ENCODE results near the gene OPRL1. TPM values are rescaled to one million over a fixed set of nuclear protein-coding genes. Genes with fewer than 3 reads are reported as not detected.

The OPRL1 gene
- total and polyA plus RNA-seq, 2 of the 8 experiments (the other 6 are each of a cell fraction or from before 2014, with no cell fraction given) = 0.63 to 0.98 TPM

- no peak for TF ChIP-seq CHD7 (IDR thresholded peaks at IDR 0.05; ENCODE audit: insufficient replicate concordance, low read length)
- no peak for TF ChIP-seq ATF2 (IDR thresholded peaks at IDR 0.05; ENCODE audit: low read length)
- TF ChIP-seq TCF12 (IDR thresholded peaks at IDR 0.05; ENCODE audit: low read depth, low read length) = no peak
- TF ChIP-seq EP300 (IDR thresholded peaks at IDR 0.05; ENCODE audit: borderline replicate concordance in 1 of 2, low read depth in 2 of 2, low read length in 2 of 2) = no peak
- TF ChIP-seq BRCA1 (IDR thresholded peaks at IDR 0.05; ENCODE audit: low read depth, low read length) = no peak
These were observed 14.6 kb upstream of the OPRL1 start (continued) for GRCh38 chr20:64065062-64065973.
